GM18526 (cell line): Measurements from ENCODE around the gene DIPK1B.

Source experiments
- POLR2A ChIP-seq: IDR thresholded peaks from 3 replicates; pipeline ENCODE4 v1.6.1; 2011; ENCODE audit not compliant: insufficient read length; ENCODE audit errors: extremely low read depth

DIPK1B gene

DNA sequence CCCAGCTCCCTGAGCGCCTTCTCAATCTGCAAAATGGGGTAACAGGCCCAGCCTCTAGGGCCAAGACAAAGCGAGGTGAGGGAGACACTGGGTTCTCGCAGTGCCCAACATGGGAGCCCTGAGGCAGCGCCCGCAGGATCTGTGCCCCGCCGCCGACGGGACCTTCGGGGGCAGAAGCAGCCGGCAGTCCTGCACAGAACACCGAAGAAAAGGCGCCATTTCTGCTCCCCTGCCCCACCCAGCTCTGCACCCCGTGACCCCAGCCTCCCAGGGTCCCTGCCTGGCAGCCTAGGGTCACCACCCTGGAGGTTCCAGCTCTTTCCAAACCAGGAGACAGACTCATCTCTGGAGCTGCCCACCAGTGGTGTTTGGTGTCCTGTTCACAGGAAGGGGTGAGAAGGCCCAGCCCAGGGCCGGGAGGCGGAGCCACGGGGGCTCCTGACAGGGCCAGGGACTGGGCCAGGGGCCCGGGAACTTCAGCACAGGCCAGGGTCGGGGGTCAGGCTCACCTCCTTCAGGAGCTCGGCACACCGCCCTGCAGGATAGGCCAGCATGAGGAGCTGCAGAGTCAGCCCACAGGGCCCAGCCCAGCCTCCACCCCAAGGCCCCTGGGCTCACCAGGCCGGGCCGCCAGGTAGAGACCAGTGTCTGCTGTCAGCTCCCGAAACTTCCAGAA lies 42.4 kb downstream of the DIPK1B start:
- TF ChIP-seq POLR2A, result no peak

- no peak for TF ChIP-seq POLR2A
Measured at GRCh38 chr9:136756134-136756438, 43.7 kb downstream of the DIPK1B start.

DNA sequence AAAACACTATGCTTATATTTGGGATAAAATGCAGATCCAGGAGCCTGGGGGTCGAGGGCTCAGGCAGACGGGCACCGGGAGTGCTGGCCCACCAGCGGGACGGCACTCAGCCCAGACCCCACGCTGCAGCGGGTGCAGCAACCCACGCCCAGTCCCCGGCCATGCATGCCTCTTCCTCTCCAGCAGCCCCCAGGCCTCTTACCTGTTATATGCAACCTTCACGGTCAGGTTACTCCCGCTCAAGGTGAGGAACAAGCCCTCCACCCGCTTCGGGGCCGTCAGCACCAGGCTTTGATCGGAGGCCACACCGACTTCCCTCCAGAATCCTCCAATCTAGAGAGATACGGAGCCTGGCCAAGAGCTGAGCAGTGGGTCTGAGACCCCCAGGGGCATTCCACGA lies 44.5 kb downstream of the DIPK1B start:
- no peak for TF ChIP-seq POLR2A

- no peak for TF ChIP-seq POLR2A
Measured at GRCh38 chr9:136757328-136757727, 45.0 kb downstream of the DIPK1B start.

GRCh38 chr9:136757751-136758140 lies 45.4 kb downstream of the DIPK1B start:
- no peak for TF ChIP-seq POLR2A

DNA sequence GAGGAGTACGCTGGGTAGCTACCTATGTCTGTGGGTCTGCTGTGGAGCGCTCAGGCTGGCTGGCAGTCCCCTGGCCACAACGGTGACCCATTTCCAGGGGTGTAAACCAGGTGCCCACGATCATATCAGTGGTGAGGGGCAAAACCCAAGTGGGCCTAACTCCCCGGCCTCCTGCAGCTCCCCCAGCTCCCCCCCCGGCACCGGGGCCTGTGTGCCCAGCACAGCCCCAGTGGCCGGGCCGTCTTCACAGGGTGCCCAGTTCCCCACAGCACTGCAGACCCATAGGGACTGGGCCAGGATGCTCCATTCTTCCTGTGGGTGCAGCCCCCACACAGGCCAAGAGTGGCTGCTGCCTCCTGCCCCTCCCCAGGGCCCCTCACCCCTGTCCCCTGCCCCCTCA lies 46.6 kb downstream of the DIPK1B start:
- no peak for TF ChIP-seq POLR2A

DNA sequence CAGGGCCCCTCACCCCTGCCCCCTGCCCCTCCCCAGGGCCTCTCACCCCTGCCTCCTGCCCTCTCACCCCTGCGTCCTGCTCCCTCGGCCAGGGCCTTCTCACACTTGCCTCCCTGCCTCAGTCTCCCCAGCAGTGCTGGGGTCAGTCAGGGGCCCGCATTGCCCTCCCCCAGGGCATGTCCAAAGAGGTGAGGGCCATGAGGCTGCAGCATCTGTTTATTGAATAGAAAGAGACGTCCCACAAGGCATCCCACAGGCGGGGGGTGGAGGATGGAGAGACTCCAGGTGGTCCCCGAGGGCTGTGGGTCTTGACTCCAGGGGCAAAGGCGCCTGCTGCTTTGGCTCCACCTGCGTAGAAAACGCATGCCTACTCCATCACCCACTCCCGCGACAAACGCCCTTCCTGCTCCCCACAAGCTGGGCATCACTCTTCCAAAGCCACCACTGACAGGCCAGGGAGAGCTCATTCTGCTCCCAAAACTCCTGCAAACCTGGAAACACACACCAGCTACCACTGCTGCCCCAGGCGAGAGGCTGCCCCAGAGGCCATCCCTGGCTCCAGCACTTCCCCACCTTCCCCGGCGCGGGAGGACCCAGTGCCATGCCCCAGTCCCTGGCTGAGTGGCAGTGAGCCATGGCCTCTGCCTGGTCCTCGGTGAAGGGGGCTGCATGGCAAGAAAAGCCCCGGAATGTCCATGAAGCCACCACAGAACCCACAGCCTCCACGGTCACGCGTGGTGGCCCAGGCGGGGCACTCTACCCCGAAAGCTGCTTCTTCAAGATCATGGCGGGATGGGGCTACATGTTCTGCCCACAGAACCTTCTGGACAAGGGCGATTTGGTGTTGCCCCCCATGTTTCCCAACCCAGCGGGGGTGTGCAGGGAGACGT lies 47.3 kb downstream of the DIPK1B start:
- TF ChIP-seq POLR2A, result no peak

- TF ChIP-seq POLR2A, result no peak
Measured at GRCh38 chr9:136760424-136760823, 48.1 kb downstream of the DIPK1B start.

DNA sequence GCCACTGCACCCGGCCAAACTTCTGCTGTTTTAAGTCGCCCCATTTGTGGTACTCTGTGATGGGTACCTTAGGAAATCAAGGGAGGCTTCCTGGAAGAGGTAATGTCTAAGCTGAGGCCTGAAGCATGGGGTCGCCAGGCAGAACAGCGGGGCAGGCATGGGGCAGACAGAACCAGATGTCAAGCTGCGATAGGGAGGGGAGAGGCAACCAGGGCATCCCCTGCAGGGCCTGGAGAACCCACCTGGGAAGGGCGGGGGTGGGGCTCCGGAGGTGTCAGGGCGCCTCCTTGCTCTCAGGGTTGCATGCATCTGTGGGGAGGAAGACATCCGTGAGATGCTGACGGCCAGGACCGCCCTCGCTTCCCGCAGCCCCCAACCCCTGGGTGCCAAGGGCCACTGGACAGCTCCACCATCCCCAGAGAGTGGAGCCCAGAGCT lies 49.2 kb downstream of the DIPK1B start:
- no peak for TF ChIP-seq POLR2A

GRCh38 chr9:136762221-136762691 lies 49.9 kb downstream of the DIPK1B start:
- TF ChIP-seq POLR2A, result no peak

GRCh38 chr9:136762915-136763648 lies 50.7 kb downstream of the DIPK1B start:
- no peak for TF ChIP-seq POLR2A

- no peak for TF ChIP-seq POLR2A
Measured at GRCh38 chr9:136763649-136764035, 51.3 kb downstream of the DIPK1B start.

- TF ChIP-seq POLR2A, result no peak
Measured at GRCh38 chr9:136764301-136764891, 52.0 kb downstream of the DIPK1B start, which contains the start of gene LCN15. Gene LCN15 (minus strand): TSS chr9:136764518. CDS start chr9:136764488, 30 bp downstream.

DNA sequence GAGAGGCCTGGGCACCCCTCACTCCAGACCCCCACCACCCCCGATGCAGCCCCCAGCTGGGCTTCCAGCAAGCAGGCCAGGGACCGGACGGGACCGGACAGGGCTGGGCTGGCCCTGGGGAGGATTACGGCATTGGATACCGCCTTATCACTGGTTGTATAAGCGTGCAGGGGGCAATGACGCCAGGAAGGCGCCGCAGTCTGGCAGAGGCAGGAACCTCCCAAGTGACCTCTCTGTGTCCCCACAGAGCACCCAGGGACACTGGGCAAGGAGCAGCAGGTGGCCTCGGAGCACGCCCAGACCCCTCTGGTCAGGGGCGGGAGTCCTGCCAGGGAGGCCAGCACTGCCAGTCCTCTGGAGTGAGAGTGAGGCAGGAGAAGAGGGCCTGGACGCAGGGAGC lies 52.7 kb downstream of the DIPK1B start:
- TF ChIP-seq POLR2A, result no peak

GRCh38 chr9:136769710-136770191 lies 57.4 kb downstream of the DIPK1B start:
- no peak for TF ChIP-seq POLR2A
